IMR-90 (cell line): ENCODE results near the gene HTR2A. TPM values are rescaled to one million over a fixed set of nuclear protein-coding genes. Genes with fewer than 3 reads are reported as not detected.

Source experiments
- ATAC-seq: fragments of 200-7000 bp; cut with Tn5 transposase; 2 replicates; pipeline ENCODE4 v1.9.1; 2020; ENCODE audit warnings: low read depth, mild to moderate bottlenecking, moderate library complexity
- BruUV-seq: library from RNA; stranded (reverse); fragments of 400-500 nt; replicated peaks from 2 replicates; lab custom pipeline; 2021; lab: Mats Ljungman, UMichigan
- CTCF ChIA-PET: fragments of 300-600 bp; formaldehyde crosslinking; extraction: SDS; loops from one replicate; lab custom pipeline; 2021; ENCODE audit warnings: antibody characterized with exemption; lab: Yijun Ruan, JAX
- POLR2A ChIA-PET: fragments of 300-600 bp; sonication (Branson Sonifier 250); formaldehyde crosslinking; loops from one replicate; lab custom pipeline; 2022; ENCODE audit warnings: antibody characterized with exemption; ENCODE audit not compliant: unreplicated experiment; lab: Charles Lee
- DNase-seq: peaks from one replicate; pipeline ENCODE4 v3.0.0; 2013
- H2AFZ ChIP-seq: replicated peaks from 2 replicates; pipeline ENCODE3; 2013; ENCODE audit warnings: low read length, mild to moderate bottlenecking; ENCODE audit not compliant: poor library complexity
- H2AK5ac ChIP-seq: 2 replicates; pipeline ENCODE4 v1.6.1; 2013; ENCODE audit warnings: low read depth, low read length, inconsistent platforms
- H2AK9ac ChIP-seq: replicated peaks from 2 replicates; pipeline ENCODE3; 2013; ENCODE audit warnings: mild to moderate bottlenecking, low read depth, low read length, moderate library complexity; ENCODE audit not compliant: poor library complexity
- H2BK120ac ChIP-seq: 2 replicates; pipeline ENCODE4 v1.6.1; 2013; ENCODE audit warnings: low read depth, low read length, inconsistent platforms
- H2BK15ac ChIP-seq: 3 replicates; pipeline ENCODE4 v1.6.1; 2013; ENCODE audit warnings: low read depth, low read length, inconsistent platforms
- H2BK20ac ChIP-seq: 2 replicates; pipeline ENCODE4 v1.6.1; 2013; ENCODE audit warnings: low read depth, mild to moderate bottlenecking, inconsistent platforms, low read length, moderate library complexity
- H2BK5ac ChIP-seq: 2 replicates; pipeline ENCODE4 v1.6.1; 2013; ENCODE audit warnings: mild to moderate bottlenecking, low read depth, low read length, inconsistent platforms; ENCODE audit not compliant: poor library complexity, severe bottlenecking
- H3K14ac ChIP-seq: replicated peaks from 2 replicates; pipeline ENCODE4 v1.6.1; 2013; ENCODE audit warnings: low read depth, low read length, inconsistent platforms
- H3K18ac ChIP-seq: 2 replicates; pipeline ENCODE4 v1.6.1; 2013; ENCODE audit warnings: low read depth, low read length, control low read depth
- H3K23ac ChIP-seq: 2 replicates; pipeline ENCODE4 v1.6.1; 2013; ENCODE audit warnings: low read depth, low read length, inconsistent platforms
- H3K27ac ChIP-seq: 2 replicates; pipeline ENCODE4 v1.5.1; 2013; ENCODE audit warnings: mild to moderate bottlenecking, control low read depth, low read length; ENCODE audit not compliant: insufficient read depth
- H3K27me3 ChIP-seq: 2 replicates; pipeline ENCODE4 v1.6.1; 2013; ENCODE audit warnings: low read length; ENCODE audit not compliant: control insufficient read depth, insufficient read depth
- H3K36me3 ChIP-seq: 2 replicates; pipeline ENCODE4 v1.6.1; 2013; ENCODE audit warnings: low read length, mixed read lengths; ENCODE audit not compliant: control insufficient read depth, insufficient read depth
- H3K4ac ChIP-seq: 2 replicates; pipeline ENCODE4 v1.6.1; 2013; ENCODE audit warnings: low read depth, low read length, inconsistent platforms
- H3K4me1 ChIP-seq: 2 replicates; pipeline ENCODE4 v1.6.1; 2013; ENCODE audit warnings: low read length, mixed read lengths; ENCODE audit not compliant: control insufficient read depth, insufficient read depth
- H3K4me2 ChIP-seq: 2 replicates; pipeline ENCODE4 v1.6.1; 2013; ENCODE audit warnings: low read depth, mild to moderate bottlenecking, control low read depth, low read length, moderate library complexity
- H3K4me3 ChIP-seq: 2 replicates; pipeline ENCODE4 v1.5.1; 2013; ENCODE audit warnings: low read depth, mild to moderate bottlenecking, control low read depth, low read length, moderate library complexity; ENCODE audit not compliant: insufficient read depth
- H3K56ac ChIP-seq: 2 replicates; pipeline ENCODE4 v1.6.1; 2013; ENCODE audit warnings: low read length, inconsistent platforms; ENCODE audit not compliant: insufficient read depth; ENCODE audit errors: extremely low read depth
- H3K79me1 ChIP-seq, 2 experiments: 2 replicates each; pipeline ENCODE4 v1.6.1; 2013; ENCODE audit warnings: low read length in 2 of 2, inconsistent platforms in 1 of 2, low read depth in 1 of 2
- H3K9ac ChIP-seq: 2 replicates; pipeline ENCODE4 v1.6.1; 2013; ENCODE audit warnings: low read depth, low read length, control low read depth
- H3K9me1 ChIP-seq: 2 replicates; pipeline ENCODE4 v1.6.1; 2013; ENCODE audit warnings: low read length, inconsistent platforms; ENCODE audit not compliant: insufficient read depth
- H3K9me3 ChIP-seq: 2 replicates; pipeline ENCODE4 v1.6.1; 2013; ENCODE audit warnings: low read length; ENCODE audit not compliant: control insufficient read depth, insufficient read depth
- H4K20me1 ChIP-seq: 2 replicates; pipeline ENCODE4 v1.6.1; 2013; ENCODE audit warnings: low read length, inconsistent platforms; ENCODE audit not compliant: insufficient read depth
- H4K5ac ChIP-seq: 2 replicates; pipeline ENCODE4 v1.6.1; 2013; ENCODE audit warnings: mild to moderate bottlenecking, low read depth, low read length, control low read depth
- H4K8ac ChIP-seq, 2 experiments: 2 replicates each; pipeline ENCODE4 v1.6.1; 2013; ENCODE audit warnings: low read depth in 2 of 2, low read length in 2 of 2, control low read depth in 1 of 2, inconsistent platforms in 1 of 2
- H4K91ac ChIP-seq: 2 replicates; pipeline ENCODE4 v1.6.1; 2013; ENCODE audit warnings: low read depth, low read length, inconsistent platforms; ENCODE audit not compliant: insufficient read depth
- BHLHE40 ChIP-seq: fragments of 150-350 bp; IDR thresholded peaks from 2 replicates; pipeline ENCODE4 v1.6.1; 2016; ENCODE audit warnings: mild to moderate bottlenecking, low read depth, low read length
- CEBPB ChIP-seq: IDR thresholded peaks from 2 replicates; pipeline ENCODE4 v1.6.1; 2012; ENCODE audit warnings: low read depth, low read length, improper control_type of control experiment
- CHD1 ChIP-seq: IDR thresholded peaks from 2 replicates; pipeline ENCODE4 v1.6.1; 2012; ENCODE audit warnings: low read depth, low read length, improper control_type of control experiment
- CTCF ChIP-seq: conservative IDR thresholded peaks from 2 replicates; pipeline ENCODE4 v1.5.1; 2012; ENCODE audit warnings: mild to moderate bottlenecking, low read depth, low read length, improper control_type of control experiment
- ELK1 ChIP-seq: fragments of 150-350 bp; IDR thresholded peaks from 2 replicates; pipeline ENCODE4 v1.6.1; 2016; ENCODE audit warnings: low read depth, mild to moderate bottlenecking, low read length, moderate library complexity, borderline replicate concordance
- FOS ChIP-seq: fragments of 150-350 bp; IDR thresholded peaks from 2 replicates; pipeline ENCODE4 v1.6.1; 2016; ENCODE audit warnings: low read depth, low read length
- MAFK ChIP-seq: IDR thresholded peaks from 2 replicates; pipeline ENCODE4 v1.6.1; 2012; ENCODE audit warnings: low read depth, low read length, improper control_type of control experiment
- MAZ ChIP-seq: IDR thresholded peaks from 2 replicates; pipeline ENCODE4 v1.6.1; 2012; ENCODE audit warnings: low read depth, mild to moderate bottlenecking, low read length, improper control_type of control experiment, moderate library complexity, borderline replicate concordance
- MXI1 ChIP-seq: IDR thresholded peaks from 2 replicates; pipeline ENCODE4 v1.6.1; 2012; ENCODE audit warnings: low read depth, mild to moderate bottlenecking, low read length, moderate library complexity, borderline replicate concordance
- NFE2L2 ChIP-seq: fragments of 150-350 bp; IDR thresholded peaks from 2 replicates; pipeline ENCODE4 v1.6.1; 2016; ENCODE audit warnings: low read depth, mild to moderate bottlenecking, low read length
- POLR2A ChIP-seq: IDR thresholded peaks from 2 replicates; pipeline ENCODE4 v1.6.1; 2012; ENCODE audit warnings: mild to moderate bottlenecking, low read depth, low read length
- RAD21 ChIP-seq: IDR thresholded peaks from 2 replicates; pipeline ENCODE4 v1.6.1; 2012; ENCODE audit warnings: low read length, improper control_type of control experiment
- RCOR1 ChIP-seq: IDR thresholded peaks from 2 replicates; pipeline ENCODE4 v1.6.1; 2012; ENCODE audit warnings: mild to moderate bottlenecking, low read length, improper control_type of control experiment; ENCODE audit not compliant: insufficient replicate concordance
- RFX5 ChIP-seq: IDR thresholded peaks from 2 replicates; pipeline ENCODE4 v1.8.0; 2012; ENCODE audit warnings: low read depth, mild to moderate bottlenecking, low read length, moderate library complexity
- SMC3 ChIP-seq: fragments of 150-350 bp; IDR thresholded peaks from 2 replicates; pipeline ENCODE4 v1.6.1; 2016; ENCODE audit warnings: low read depth, mild to moderate bottlenecking, antibody characterized with exemption, low read length, moderate library complexity
- USF2 ChIP-seq: fragments of 150-350 bp; IDR thresholded peaks from 2 replicates; pipeline ENCODE4 v1.6.1; 2017; ENCODE audit warnings: mild to moderate bottlenecking, antibody characterized with exemption, low read length, low read depth
- WGBS, 2 experiments: methylation state at CpG; one replicate each; pipeline versions ENCODE4 v1.1.5 to v1.1.7; 2013; ENCODE audit warnings: missing lambda C conversion rate in 2 of 2; ENCODE audit not compliant: insufficient read length in 1 of 2; ENCODE audit errors: extremely low coverage in 2 of 2; 5-methylcytosine and 5-hydroxymethylcytosine counted together
- dilution Hi-C: fragments of 300-500 bp; cut with HindIII; formaldehyde crosslinking; loops from one replicate; pipeline ENCODE4 v1.14.3; 2018; ENCODE audit warnings: low sequenced_read_pairs; ENCODE audit not compliant: unreplicated experiment
- in situ Hi-C: fragments of 300-500 bp; cut with MboI; formaldehyde crosslinking; loops from 3 replicates; pipeline ENCODE4 v1.14.3; 2019; ENCODE audit warnings: low sequenced_read_pairs, inconsistent platforms, mixed read lengths
- intact Hi-C: fragments of 100-400 bp; cut with micrococcal nuclease; formaldehyde crosslinking; loops from 2 replicates; pipeline ENCODE4 v1.10.0; 2022
- polyA plus RNA-seq, 3 experiments: library from polyadenylated mRNA; depleted of rRNA; stranded (reverse); fragments of >200 nt; gene quantifications; 2 replicates each; pipeline ENCODE4 v1.2.3, GENCODE V29; 2012; ENCODE audit warnings: low replicate concordance in 1 of 3
- total RNA-seq: library from RNA; depleted of rRNA; stranded (reverse); fragments of >200 nt; gene quantifications from 2 replicates; pipeline ENCODE4 v1.2.3, GENCODE V29; 2012

HTR2A gene
- total and polyA plus RNA-seq, 2 of the 4 experiments (the other 2 are of a cell fraction), result 0.02 TPM; not detected in 1

- H3K4ac ChIP-seq, result no peak overlapping the region
- peaks cover 3% of the 10 kb centered on the region; the same call in 1 of the 2 replicates for H3K4me1 ChIP-seq
- no peaks in the 10 kb centered on the region for H3K9me1 ChIP-seq
- no peak overlapping the region for H2AFZ ChIP-seq
- DNase-seq (no peak), ATAC-seq (no peak)
- H3K14ac ChIP-seq, result no peak overlapping the region
- no peak overlapping the region for H2AK5ac ChIP-seq
- H3K79me1 ChIP-seq, result peaks cover 3 to 9% of the 10 kb centered on the region in 2 experiments; a peak in 3 of 4 replicates
- H2AK9ac ChIP-seq, result no peak overlapping the region
- no peaks in the 10 kb centered on the region; the same call in 1 of the 2 replicates for H4K20me1 ChIP-seq
- intact Hi-C loops, result no loop called here
- H3K23ac ChIP-seq, result no peak overlapping the region
- WGBS, 2 experiments, result no CpG with 5 or more reads among the region's 1 CpG
- H3K9ac ChIP-seq, result no peak overlapping the region
- H3K36me3 ChIP-seq, result peaks cover 22% of the 10 kb centered on the region
- no peak overlapping the region for H2BK5ac ChIP-seq
- ChIA-PET CTCF (interaction anchor here (1.1 kb wide), 1 partner anchor 18 kb away, joined by 3 read pairs; no protein-coding TSS in a partner anchor), POLR2A (no interaction called here)
- H3K18ac ChIP-seq, result no peak overlapping the region
- H2BK20ac ChIP-seq, result no peak overlapping the region
- H3K9me3 ChIP-seq, result no peaks in the 10 kb centered on the region
- dilution Hi-C loops, result no loop called here
- BruUV-seq, result no TSS peak
- no peak overlapping the region for H4K8ac ChIP-seq
- H3K27me3 ChIP-seq, result no peaks in the 10 kb centered on the region
- no peak overlapping the region for H3K27ac ChIP-seq
- H2BK120ac ChIP-seq, result no peak overlapping the region
- H3K4me2 ChIP-seq, result no peak overlapping the region
- H2BK15ac ChIP-seq, result no peak overlapping the region
- H3K56ac ChIP-seq, result no peak overlapping the region
- H3K4me3 ChIP-seq, result no peak overlapping the region
- in situ Hi-C loops, result no loop called here
- TF ChIP-seq POLR2A, result no peak
- no peak for TF ChIP-seq MXI1
- TF ChIP-seq NFE2L2, result no peak
- no peak for TF ChIP-seq FOS
- TF ChIP-seq USF2, result no peak
- TF ChIP-seq RFX5, result no peak
- TF ChIP-seq MAZ, result no peak
- no peak for TF ChIP-seq CTCF
- TF ChIP-seq SMC3, result no peak
- no peak for TF ChIP-seq ELK1
- no peak for TF ChIP-seq MAFK
- no peak for TF ChIP-seq RCOR1
- TF ChIP-seq CEBPB, result no peak
- TF ChIP-seq RAD21, result no peak
- no peak for TF ChIP-seq CHD1
- no peak for TF ChIP-seq BHLHE40
- no peak overlapping the region for H4K5ac ChIP-seq
- H4K91ac ChIP-seq, result no peak overlapping the region
Observed at GRCh38 chr13:46782066-46782465, 114.8 kb downstream of the HTR2A start.
